ENCODE results near the gene IL16.
"Not testable (repeated sequence)": the region's sequence is repeated elsewhere in the genome, so short reads cannot be mapped to it uniquely, and the experiment has no call there.

The IL16 gene

GRCh38 chr15:81196576-81197254 lies at the start of gene IL16:
Gene IL16 (plus strand): TSS chr15:81196879. CDS start chr15:81225400, 28,521 bp downstream.
- no peak for DNase-seq

- DNase-seq: no peak
Measured at GRCh38 chr15:81151389-81151788, 45.3 kb upstream of the IL16 start.

GRCh38 chr15:81152339-81152738 lies 44.3 kb upstream of the IL16 start:
- no peak for DNase-seq

GRCh38 chr15:81152799-81153198 lies 43.9 kb upstream of the IL16 start:
- DNase-seq: no peak

GRCh38 chr15:81155375-81156218 lies 41.1 kb upstream of the IL16 start:
- no peak for DNase-seq

- no peak for DNase-seq
Measured at GRCh38 chr15:81156324-81156723, 40.4 kb upstream of the IL16 start.

GRCh38 chr15:81157195-81157938 lies 39.3 kb upstream of the IL16 start:
- DNase-seq: no peak

- no peak for DNase-seq
Measured at GRCh38 chr15:81157939-81158223, 38.8 kb upstream of the IL16 start.

GRCh38 chr15:81158561-81158960 lies 38.1 kb upstream of the IL16 start:
- not testable (repeated sequence) for DNase-seq

GRCh38 chr15:81160312-81161159 lies 36.1 kb upstream of the IL16 start:
- DNase-seq: no peak

GRCh38 chr15:81161160-81161673 lies 35.5 kb upstream of the IL16 start:
- DNase-seq: no peak

GRCh38 chr15:81161851-81162250 lies 34.8 kb upstream of the IL16 start:
- DNase-seq: no peak

- DNase-seq: no peak
Measured at GRCh38 chr15:81163961-81164800, 32.5 kb upstream of the IL16 start.

GRCh38 chr15:81165535-81165934 lies 31.1 kb upstream of the IL16 start:
- no peak for DNase-seq

GRCh38 chr15:81166636-81167305 lies 29.9 kb upstream of the IL16 start:
- DNase-seq: no peak

GRCh38 chr15:81168131-81168526 lies 28.6 kb upstream of the IL16 start:
- DNase-seq: no peak

- DNase-seq: no peak
Measured at GRCh38 chr15:81168644-81169043, 28.0 kb upstream of the IL16 start.

GRCh38 chr15:81170511-81170910 lies 26.2 kb upstream of the IL16 start:
- DNase-seq: no peak

GRCh38 chr15:81171286-81171685 lies 25.4 kb upstream of the IL16 start:
- no peak for DNase-seq

- no peak for DNase-seq
Measured at GRCh38 chr15:81174125-81174791, 22.4 kb upstream of the IL16 start.
